PC-9 (cell line): Measurements from ENCODE around the gene DHRS4. TPM values are rescaled to one million over a fixed set of nuclear protein-coding genes. Genes with fewer than 3 reads are reported as not detected.
"Not testable (repeated sequence)": the region's sequence is repeated elsewhere in the genome, so short reads cannot be mapped to it uniquely, and the experiment has no call there.

ENCODE experiments used
- BruUV-seq: library from RNA; stranded (reverse); fragments of 400-500 nt; replicated peaks from 2 replicates; lab custom pipeline; 2021; lab: Mats Ljungman, UMichigan
- CTCF ChIA-PET: fragments of 300-600 bp; sonication (Branson Sonifier 250); formaldehyde crosslinking; loops from one replicate; lab custom pipeline; 2022; ENCODE audit warnings: antibody characterized with exemption; lab: Charles Lee
- POLR2A ChIA-PET: fragments of 300-600 bp; sonication (Branson Sonifier 250); formaldehyde crosslinking; loops from one replicate; lab custom pipeline; 2022; ENCODE audit warnings: antibody characterized with exemption; ENCODE audit not compliant: unreplicated experiment; lab: Charles Lee
- DNase-seq, 2 experiments: peaks; one replicate each; pipeline versions ENCODE4 v3.0.0 to v3.0.0-alpha.2; 2015 to 2022; ENCODE audit warnings: mixed read lengths in 1 of 2
- H2AFZ ChIP-seq: fragments of 200-600 bp; sonication (generic); 2 replicates; pipeline ENCODE4 v1.8.1; 2017; ENCODE audit warnings: antibody characterized with exemption
- H3F3A ChIP-seq: fragments of 200-600 bp; sonication (generic); 2 replicates; pipeline ENCODE4 v1.8.1; 2017; ENCODE audit warnings: antibody characterized with exemption, mild to moderate bottlenecking, low read depth; ENCODE audit not compliant: insufficient read depth
- H3K27ac ChIP-seq: fragments of 200-600 bp; sonication (generic); 2 replicates; pipeline ENCODE4 v1.6.1; 2016; ENCODE audit warnings: mixed run types
- H3K27me3 ChIP-seq: fragments of 200-600 bp; sonication (generic); 2 replicates; pipeline ENCODE4 v1.6.1; 2016; ENCODE audit warnings: low read depth, mixed run types; ENCODE audit not compliant: insufficient read depth
- H3K36me3 ChIP-seq: fragments of 200-600 bp; sonication (generic); 2 replicates; pipeline ENCODE4 v1.6.1; 2016; ENCODE audit warnings: low read depth, mixed run types
- H3K4me1 ChIP-seq: fragments of 200-600 bp; sonication (generic); replicated peaks from 2 replicates; pipeline ENCODE4 v1.6.1; 2016; ENCODE audit warnings: mixed run types; ENCODE audit not compliant: insufficient read depth
- H3K4me2 ChIP-seq: fragments of 200-600 bp; sonication (generic); 2 replicates; pipeline ENCODE4 v1.6.1; 2017; ENCODE audit warnings: mixed run types
- H3K4me3 ChIP-seq: fragments of 200-600 bp; sonication (generic); 2 replicates; pipeline ENCODE4 v1.6.1; 2016; ENCODE audit warnings: mixed run types
- H3K79me2 ChIP-seq: fragments of 200-600 bp; sonication (generic); 2 replicates; pipeline ENCODE4 v1.6.1; 2017; ENCODE audit warnings: low read depth, mixed run types
- H3K9me2 ChIP-seq: fragments of 200-600 bp; sonication (generic); 2 replicates; pipeline ENCODE4 v1.8.1; 2017; ENCODE audit warnings: mild to moderate bottlenecking; ENCODE audit not compliant: insufficient read depth
- H3K9me3 ChIP-seq: fragments of 200-600 bp; sonication (generic); 2 replicates; pipeline ENCODE4 v1.8.1; 2016; ENCODE audit warnings: low read depth; ENCODE audit not compliant: insufficient read depth
- H4K20me1 ChIP-seq: fragments of 200-600 bp; sonication (generic); 2 replicates; pipeline ENCODE4 v1.8.1; 2017; ENCODE audit not compliant: insufficient read depth
- intact Hi-C: fragments of 100-400 bp; cut with micrococcal nuclease; formaldehyde crosslinking; loops from one replicate; pipeline ENCODE4 v1.10.0; 2022; ENCODE audit not compliant: unreplicated experiment
- total RNA-seq: library from RNA; stranded (reverse); gene quantifications from 2 replicates; pipeline ENCODE4 v1.2.3, GENCODE V29; 2021
- TF ChIP-seq, protein P1 (sequence below): fragments of 200-600 bp; sonication (generic); conservative IDR thresholded peaks from 2 replicates; pipeline ENCODE4 v1.6.1; 2017; ENCODE audit warnings: mixed run types, antibody characterized with exemption, mild to moderate bottlenecking, moderate library complexity

Gene DHRS4
- total RNA-seq, 1 experiment from 2014 or later = 17.6 TPM

DNA sequence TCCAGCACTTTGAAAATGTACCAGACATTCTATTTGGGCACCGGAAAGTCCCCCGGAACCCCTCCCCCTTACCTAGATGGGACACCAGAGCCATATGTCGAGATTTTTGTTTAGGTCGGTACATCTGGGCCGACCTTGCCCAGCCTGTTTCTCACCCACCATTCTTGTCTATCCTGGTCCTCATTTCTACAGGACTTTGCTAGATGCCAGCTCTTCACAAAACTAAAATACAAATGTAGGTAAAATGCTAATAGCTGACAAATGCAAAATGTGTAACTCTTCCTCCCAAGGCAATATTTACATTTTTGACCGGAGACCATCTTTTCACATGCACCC, 677 bp downstream of the DHRS4 start:
- H3K9me3 ChIP-seq, H3K9me2 ChIP-seq, BruUV-seq, H3F3A ChIP-seq, H4K20me1 ChIP-seq, H2AFZ ChIP-seq, H3K27me3 ChIP-seq, H3K36me3 ChIP-seq, H3K79me2 ChIP-seq, POLR2A ChIA-PET, DNase-seq, H3K4me1 ChIP-seq: not testable (repeated sequence)
- TF ChIP-seq, protein P1, sequence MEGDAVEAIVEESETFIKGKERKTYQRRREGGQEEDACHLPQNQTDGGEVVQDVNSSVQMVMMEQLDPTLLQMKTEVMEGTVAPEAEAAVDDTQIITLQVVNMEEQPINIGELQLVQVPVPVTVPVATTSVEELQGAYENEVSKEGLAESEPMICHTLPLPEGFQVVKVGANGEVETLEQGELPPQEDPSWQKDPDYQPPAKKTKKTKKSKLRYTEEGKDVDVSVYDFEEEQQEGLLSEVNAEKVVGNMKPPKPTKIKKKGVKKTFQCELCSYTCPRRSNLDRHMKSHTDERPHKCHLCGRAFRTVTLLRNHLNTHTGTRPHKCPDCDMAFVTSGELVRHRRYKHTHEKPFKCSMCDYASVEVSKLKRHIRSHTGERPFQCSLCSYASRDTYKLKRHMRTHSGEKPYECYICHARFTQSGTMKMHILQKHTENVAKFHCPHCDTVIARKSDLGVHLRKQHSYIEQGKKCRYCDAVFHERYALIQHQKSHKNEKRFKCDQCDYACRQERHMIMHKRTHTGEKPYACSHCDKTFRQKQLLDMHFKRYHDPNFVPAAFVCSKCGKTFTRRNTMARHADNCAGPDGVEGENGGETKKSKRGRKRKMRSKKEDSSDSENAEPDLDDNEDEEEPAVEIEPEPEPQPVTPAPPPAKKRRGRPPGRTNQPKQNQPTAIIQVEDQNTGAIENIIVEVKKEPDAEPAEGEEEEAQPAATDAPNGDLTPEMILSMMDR = peak; percentile 30; the same call in 1 of the 2 replicates
- Histone ChIP-seq H3K4me3 (peak overlapping the region; percentile 78), H3K27ac (peak overlapping the region; percentile 70; the same call in 1 of the 2 replicates), H3K4me2 (peak overlapping the region; percentile 82)
- intact Hi-C loops = loop anchor here (1.0 kb wide), 2 partner anchors 322 to 365 kb away; no protein-coding TSS in a partner anchor
- CTCF ChIA-PET = interaction anchor here (0.6 kb wide), 1 partner anchor 340 kb away, joined by 3 read pairs; no protein-coding TSS in a partner anchor

DNA sequence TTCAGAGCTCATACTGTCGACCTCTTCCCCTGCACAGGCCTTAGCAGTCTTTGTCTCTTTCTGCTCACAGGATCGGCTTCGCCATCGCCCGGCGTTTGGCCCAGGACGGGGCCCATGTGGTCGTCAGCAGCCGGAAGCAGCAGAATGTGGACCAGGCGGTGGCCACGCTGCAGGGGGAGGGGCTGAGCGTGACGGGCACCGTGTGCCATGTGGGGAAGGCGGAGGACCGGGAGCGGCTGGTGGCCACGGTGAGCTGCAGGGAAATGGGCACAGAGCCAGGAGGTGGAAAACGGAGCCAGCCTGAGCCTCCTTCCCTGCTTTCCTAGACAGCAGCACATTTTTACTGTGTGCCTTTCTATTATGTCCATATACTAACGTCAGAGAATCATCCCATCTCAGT, 1.4 kb downstream of the DHRS4 start:
- H2AFZ ChIP-seq, H3K27me3 ChIP-seq, DNase-seq, BruUV-seq, H3K4me3 ChIP-seq, H3K9me3 ChIP-seq, H3K27ac ChIP-seq, H3F3A ChIP-seq, POLR2A ChIA-PET, H3K79me2 ChIP-seq, H4K20me1 ChIP-seq, H3K36me3 ChIP-seq, H3K4me1 ChIP-seq, H3K9me2 ChIP-seq: not testable (repeated sequence)
- intact Hi-C loops = loop anchor here (1.0 kb wide), 2 partner anchors 323 to 366 kb away; no protein-coding TSS in a partner anchor
- CTCF ChIA-PET = interaction anchor here (0.6 kb wide), 2 partner anchors 340 to 886 kb away, joined by 3 to 7 read pairs; no protein-coding TSS in a partner anchor
- H3K4me2 ChIP-seq = peak overlapping the region; percentile 82

DNA sequence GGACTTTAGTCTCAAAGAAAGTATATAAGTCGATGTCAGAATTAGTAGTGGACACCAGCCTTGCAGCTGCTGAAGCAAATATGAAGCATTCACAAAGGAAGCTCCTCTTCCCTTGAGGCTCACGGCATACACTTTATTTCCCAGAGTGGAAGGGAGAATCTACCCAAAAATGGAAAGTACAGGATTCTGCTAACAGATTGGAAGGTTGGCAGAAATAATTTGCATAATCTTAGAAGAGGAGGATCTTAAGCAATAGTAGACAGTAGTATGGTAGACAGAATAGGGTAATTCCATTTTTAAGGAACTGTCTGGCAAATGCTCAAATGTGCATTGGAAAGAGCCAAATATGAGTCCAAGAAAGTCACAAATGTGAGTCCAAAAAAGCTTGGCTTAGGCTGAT, 2.2 kb downstream of the DHRS4 start:
- POLR2A ChIA-PET, H3K4me3 ChIP-seq, H3K36me3 ChIP-seq, H3K9me3 ChIP-seq, H3K79me2 ChIP-seq, DNase-seq, H3K4me2 ChIP-seq, BruUV-seq, H3K9me2 ChIP-seq, H3K27ac ChIP-seq, H3K27me3 ChIP-seq, intact Hi-C loops, H3F3A ChIP-seq, CTCF ChIA-PET, H2AFZ ChIP-seq, H4K20me1 ChIP-seq, H3K4me1 ChIP-seq: not testable (repeated sequence)

DNA sequence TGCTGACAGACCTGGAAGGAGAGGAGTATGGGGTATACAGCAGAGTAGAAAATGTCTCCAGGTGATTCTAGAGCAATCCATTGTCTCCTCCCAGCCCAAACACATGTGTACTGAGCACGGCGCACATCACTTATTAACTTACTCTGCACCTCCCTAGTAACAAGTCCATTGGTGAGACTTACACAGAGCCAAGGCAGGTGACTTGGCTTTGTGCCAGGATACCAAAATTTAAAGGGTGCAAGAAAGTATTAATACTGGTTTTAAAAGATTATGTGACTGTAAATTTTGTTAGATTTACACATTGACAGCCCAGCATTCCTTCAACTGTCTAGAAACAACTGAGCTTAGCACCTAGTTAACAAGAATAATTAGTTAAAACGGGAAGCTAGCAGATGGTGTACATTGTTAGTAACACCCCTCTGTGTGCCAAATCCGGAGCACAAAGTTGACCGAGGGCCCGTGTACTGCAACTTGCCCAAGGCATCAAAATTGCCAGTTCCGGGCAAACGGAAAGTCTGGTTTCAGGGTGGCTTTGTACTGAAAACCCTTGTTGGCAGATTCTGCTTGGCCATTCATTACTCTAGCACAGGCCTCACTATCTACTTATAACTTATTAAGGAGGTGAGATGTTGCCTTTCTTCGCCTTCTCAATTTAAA, 4.5 kb downstream of the DHRS4 start:
- intact Hi-C loops, H3F3A ChIP-seq, POLR2A ChIA-PET, H2AFZ ChIP-seq, H3K79me2 ChIP-seq, H3K4me3 ChIP-seq, H3K9me2 ChIP-seq, CTCF ChIA-PET, H3K27me3 ChIP-seq, H3K9me3 ChIP-seq, H3K27ac ChIP-seq, H3K36me3 ChIP-seq, H3K4me2 ChIP-seq, DNase-seq, H4K20me1 ChIP-seq, H3K4me1 ChIP-seq, BruUV-seq: not testable (repeated sequence)

DNA sequence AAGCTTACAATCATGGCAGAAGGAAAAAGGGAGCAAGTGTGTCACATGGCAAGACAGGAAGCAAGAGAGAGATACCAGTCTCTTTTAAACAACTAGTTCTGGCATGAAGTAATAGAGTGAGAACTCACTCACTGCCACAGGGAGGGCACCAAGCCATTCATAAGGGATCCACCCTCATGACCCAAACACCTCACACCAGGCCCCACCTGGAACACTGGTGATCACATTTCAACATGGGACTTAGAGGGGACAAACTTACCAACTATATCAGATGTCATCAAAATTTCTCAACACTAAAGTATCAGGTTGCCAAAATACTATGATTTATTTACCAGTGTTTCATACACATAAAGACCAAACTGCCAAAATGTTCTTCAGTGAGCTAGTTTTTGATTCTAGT, 7.3 kb downstream of the DHRS4 start:
- H3K27me3 ChIP-seq, CTCF ChIA-PET, H3K4me2 ChIP-seq, H3K9me3 ChIP-seq, POLR2A ChIA-PET, intact Hi-C loops, H3K9me2 ChIP-seq, BruUV-seq, H4K20me1 ChIP-seq, H3K27ac ChIP-seq, H3K79me2 ChIP-seq, H3F3A ChIP-seq, H3K4me3 ChIP-seq, H3K4me1 ChIP-seq, H3K36me3 ChIP-seq, H2AFZ ChIP-seq, DNase-seq: not testable (repeated sequence)

DNA sequence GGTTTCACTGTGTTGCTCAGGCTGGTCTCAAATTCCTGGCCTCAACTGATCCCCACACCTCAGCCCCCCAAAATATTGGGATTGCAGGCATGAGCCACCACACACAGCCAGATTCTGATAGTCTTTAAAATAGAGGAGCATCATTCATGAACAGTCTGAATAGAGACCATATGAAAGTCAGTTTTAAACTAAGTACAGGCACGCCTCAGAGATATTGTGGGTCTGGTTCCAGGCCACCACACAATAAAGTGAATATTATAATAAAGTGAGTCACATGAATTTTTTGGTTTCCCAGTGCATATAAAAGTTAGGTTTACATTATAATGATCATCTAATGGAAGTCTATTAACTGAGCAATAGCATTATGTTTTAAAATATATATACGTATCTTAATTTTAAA, 8.1 kb downstream of the DHRS4 start:
- H4K20me1 ChIP-seq, H2AFZ ChIP-seq, H3K9me3 ChIP-seq, DNase-seq, H3K4me1 ChIP-seq, H3K27me3 ChIP-seq, H3F3A ChIP-seq, H3K4me3 ChIP-seq, POLR2A ChIA-PET, H3K4me2 ChIP-seq, H3K36me3 ChIP-seq, H3K27ac ChIP-seq, BruUV-seq, intact Hi-C loops, H3K9me2 ChIP-seq, H3K79me2 ChIP-seq, CTCF ChIA-PET: not testable (repeated sequence)

DNA sequence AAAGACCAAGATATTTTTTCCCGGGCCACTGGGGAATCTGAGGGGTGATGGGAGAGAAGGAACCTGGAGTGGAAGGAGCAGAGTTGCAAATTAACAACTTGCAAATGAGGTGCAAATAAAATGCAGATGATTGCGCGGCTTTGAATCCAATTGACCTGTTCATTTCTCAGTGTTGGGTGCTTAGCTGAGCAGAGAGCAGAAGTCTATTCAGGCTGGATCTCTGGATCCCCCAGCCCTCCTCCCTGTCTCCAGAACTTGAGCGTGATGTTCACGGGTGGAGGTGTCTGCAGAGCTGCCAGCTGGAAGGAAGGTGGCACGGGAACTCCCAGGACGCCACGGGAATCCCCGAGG, 15.5 kb downstream of the DHRS4 start:
- H3K9me2 ChIP-seq, POLR2A ChIA-PET, H3K36me3 ChIP-seq, H2AFZ ChIP-seq, H3K9me3 ChIP-seq, H3K27me3 ChIP-seq, BruUV-seq, H3K79me2 ChIP-seq, DNase-seq, H3K27ac ChIP-seq, H4K20me1 ChIP-seq, H3K4me2 ChIP-seq, H3K4me3 ChIP-seq, H3K4me1 ChIP-seq, H3F3A ChIP-seq, intact Hi-C loops: not testable (repeated sequence)
- CTCF ChIA-PET = interaction anchor here (0.6 kb wide), 1 partner anchor 241 kb away, joined by 4 read pairs; no protein-coding TSS in a partner anchor
